ENCODE data around the gene ESR1. TPM values are rescaled to one million over a fixed set of nuclear protein-coding genes. Genes with fewer than 3 reads are reported as not detected.
"Not testable (repeated sequence)": the region's sequence is repeated elsewhere in the genome, so short reads cannot be mapped to it uniquely, and the experiment has no call there.

The ESR1 gene
- total RNA-seq, 2 experiments from 2014 or later: 0.45 to 1.1 TPM

- no peaks in the 10 kb centered on the region for H3K4me1 Mint-ChIP-seq
- DNase-seq: no peak
Measured at GRCh38 chr6:152018876-152019275, 211.4 kb downstream of the ESR1 start.

GRCh38 chr6:152022303-152022702, 214.8 kb downstream of the ESR1 start:
- Mint-ChIP-seq H3K27ac (no peak overlapping the region), H3K36me3 (no peaks in the 10 kb centered on the region), H3K27me3 (no peaks in the 10 kb centered on the region), H3K4me1 (no peaks in the 10 kb centered on the region), H3K4me3 (no peak overlapping the region), H3K9me3 (no peaks in the 10 kb centered on the region)
- no peak for DNase-seq

More at GRCh38 chr6:152018876-152019275, 211.4 kb downstream of the ESR1 start:
- no peak overlapping the region for H3K27ac Mint-ChIP-seq
- peaks cover 3% of the 10 kb centered on the region for H3K27me3 Mint-ChIP-seq
- no peak overlapping the region for H3K4me3 Mint-ChIP-seq
- H3K9me3 Mint-ChIP-seq: peaks cover 6% of the 10 kb centered on the region
- H3K36me3 Mint-ChIP-seq: no peaks in the 10 kb centered on the region

GRCh38 chr6:152023613-152024012, 216.1 kb downstream of the ESR1 start:
- no peaks in the 10 kb centered on the region for H3K36me3 Mint-ChIP-seq
- no peak overlapping the region for H3K4me3 Mint-ChIP-seq
- H3K27me3 Mint-ChIP-seq: no peaks in the 10 kb centered on the region
- DNase-seq: no peak
- no peaks in the 10 kb centered on the region for H3K9me3 Mint-ChIP-seq
- no peak overlapping the region for H3K27ac Mint-ChIP-seq
- no peaks in the 10 kb centered on the region for H3K4me1 Mint-ChIP-seq

GRCh38 chr6:152026291-152026690, 218.8 kb downstream of the ESR1 start:
- peaks cover 7% of the 10 kb centered on the region for H3K27me3 Mint-ChIP-seq
- no peak overlapping the region for H3K4me3 Mint-ChIP-seq
- peaks cover 2% of the 10 kb centered on the region for H3K9me3 Mint-ChIP-seq
- DNase-seq: no peak
- no peak overlapping the region for H3K27ac Mint-ChIP-seq
- H3K36me3 Mint-ChIP-seq: peaks cover 2% of the 10 kb centered on the region
- H3K4me1 Mint-ChIP-seq: no peaks in the 10 kb centered on the region

- H3K27ac Mint-ChIP-seq, H3K4me1 Mint-ChIP-seq, H3K9me3 Mint-ChIP-seq, H3K27me3 Mint-ChIP-seq, H3K4me3 Mint-ChIP-seq, DNase-seq, H3K36me3 Mint-ChIP-seq: not testable (repeated sequence)
Measured at GRCh38 chr6:152026744-152027143, 219.3 kb downstream of the ESR1 start.

GRCh38 chr6:152033765-152034164, 226.3 kb downstream of the ESR1 start:
- peaks cover 18% of the 10 kb centered on the region for H3K9me3 Mint-ChIP-seq
- H3K27ac Mint-ChIP-seq, H3K27me3 Mint-ChIP-seq, H3K4me1 Mint-ChIP-seq, H3K36me3 Mint-ChIP-seq, DNase-seq, H3K4me3 Mint-ChIP-seq: not testable (repeated sequence)

- Mint-ChIP-seq H3K27ac (no peak overlapping the region), H3K27me3 (no peaks in the 10 kb centered on the region), H3K9me3 (peaks cover 18% of the 10 kb centered on the region)
Measured at GRCh38 chr6:152034631-152035030, 227.1 kb downstream of the ESR1 start.

GRCh38 chr6:152046118-152046517, 238.6 kb downstream of the ESR1 start:
- Mint-ChIP-seq H3K36me3 (no peaks in the 10 kb centered on the region), H3K4me1 (no peaks in the 10 kb centered on the region), H3K4me3 (no peak overlapping the region), H3K27me3 (no peaks in the 10 kb centered on the region), H3K27ac (no peak overlapping the region), H3K9me3 (no peaks in the 10 kb centered on the region)
- no peak for DNase-seq

More at GRCh38 chr6:152034631-152035030, 227.1 kb downstream of the ESR1 start:
- no peaks in the 10 kb centered on the region for H3K4me1 Mint-ChIP-seq
- H3K4me3 Mint-ChIP-seq: no peak overlapping the region
- no peaks in the 10 kb centered on the region for H3K36me3 Mint-ChIP-seq
- no peak for DNase-seq

- Mint-ChIP-seq H3K9me3 (no peaks in the 10 kb centered on the region), H3K27ac (no peak overlapping the region), H3K4me1 (no peaks in the 10 kb centered on the region)
Measured at GRCh38 chr6:152048921-152049320, 241.4 kb downstream of the ESR1 start.

GRCh38 chr6:152049502-152049901, 242.0 kb downstream of the ESR1 start:
- Mint-ChIP-seq H3K9me3 (no peaks in the 10 kb centered on the region), H3K27ac (no peak overlapping the region), H3K27me3 (no peaks in the 10 kb centered on the region), H3K4me1 (no peaks in the 10 kb centered on the region), H3K36me3 (no peaks in the 10 kb centered on the region), H3K4me3 (no peak overlapping the region)
- DNase-seq: no peak

More at GRCh38 chr6:152048921-152049320, 241.4 kb downstream of the ESR1 start:
- DNase-seq: no peak
- no peak overlapping the region for H3K4me3 Mint-ChIP-seq
- no peaks in the 10 kb centered on the region for H3K36me3 Mint-ChIP-seq
- H3K27me3 Mint-ChIP-seq: no peaks in the 10 kb centered on the region

- Mint-ChIP-seq H3K4me3 (no peak overlapping the region), H3K27ac (no peak overlapping the region), H3K4me1 (no peaks in the 10 kb centered on the region), H3K36me3 (no peaks in the 10 kb centered on the region), H3K9me3 (no peaks in the 10 kb centered on the region), H3K27me3 (no peaks in the 10 kb centered on the region)
- no peak for DNase-seq
Measured at GRCh38 chr6:152050451-152051195, 243.1 kb downstream of the ESR1 start.

- no peaks in the 10 kb centered on the region for H3K9me3 Mint-ChIP-seq
- H3K4me3 Mint-ChIP-seq: no peak overlapping the region
- no peak for DNase-seq
- no peak overlapping the region for H3K27ac Mint-ChIP-seq
- no peaks in the 10 kb centered on the region for H3K36me3 Mint-ChIP-seq
- no peaks in the 10 kb centered on the region for H3K4me1 Mint-ChIP-seq
- H3K27me3 Mint-ChIP-seq: no peaks in the 10 kb centered on the region
Measured at GRCh38 chr6:152052061-152052460, 244.6 kb downstream of the ESR1 start.

- no peak overlapping the region for H3K4me3 Mint-ChIP-seq
- DNase-seq: no peak
- no peaks in the 10 kb centered on the region for H3K36me3 Mint-ChIP-seq
- no peak overlapping the region for H3K27ac Mint-ChIP-seq
- no peaks in the 10 kb centered on the region for H3K4me1 Mint-ChIP-seq
- H3K9me3 Mint-ChIP-seq: no peaks in the 10 kb centered on the region
- H3K27me3 Mint-ChIP-seq: peaks cover 3% of the 10 kb centered on the region
Measured at GRCh38 chr6:152053332-152053731, 245.8 kb downstream of the ESR1 start.

GRCh38 chr6:152054441-152054840, 247.0 kb downstream of the ESR1 start:
- H3K27ac Mint-ChIP-seq: no peak overlapping the region

GRCh38 chr6:152055517-152055916, 248.0 kb downstream of the ESR1 start:
- Mint-ChIP-seq H3K4me1 (no peaks in the 10 kb centered on the region), H3K4me3 (no peak overlapping the region)

More at GRCh38 chr6:152054441-152054840, 247.0 kb downstream of the ESR1 start:
- no peak for DNase-seq
- Mint-ChIP-seq H3K9me3 (no peaks in the 10 kb centered on the region), H3K4me1 (no peaks in the 10 kb centered on the region), H3K4me3 (no peak overlapping the region), H3K27me3 (peaks cover 3% of the 10 kb centered on the region), H3K36me3 (no peaks in the 10 kb centered on the region)

GRCh38 chr6:152057832-152058498, 250.5 kb downstream of the ESR1 start:
- Mint-ChIP-seq H3K27me3 (peaks cover 8% of the 10 kb centered on the region), H3K4me1 (no peaks in the 10 kb centered on the region), H3K36me3 (no peaks in the 10 kb centered on the region), H3K4me3 (no peak overlapping the region), H3K9me3 (no peaks in the 10 kb centered on the region), H3K27ac (no peak overlapping the region)
- no peak for DNase-seq

More at GRCh38 chr6:152055517-152055916, 248.0 kb downstream of the ESR1 start:
- no peak for DNase-seq
- Mint-ChIP-seq H3K36me3 (no peaks in the 10 kb centered on the region), H3K27ac (no peak overlapping the region), H3K9me3 (no peaks in the 10 kb centered on the region), H3K27me3 (peaks cover 8% of the 10 kb centered on the region)
